ENCODE results near the gene IMPDH2.

IMPDH2 gene

GRCh38 chr3:48984663-48985062 is 44.5 kb downstream of the IMPDH2 start:
- peaks cover 30% of the 10 kb centered on the region for H3K36me3 Mint-ChIP-seq
- no peak for ATAC-seq
- H3K4me1 Mint-ChIP-seq: peaks cover 17% of the 10 kb centered on the region
- H3K27me3 Mint-ChIP-seq: no peaks in the 10 kb centered on the region
- H3K4me3 Mint-ChIP-seq: no peak overlapping the region
- no peaks in the 10 kb centered on the region for H3K9me3 Mint-ChIP-seq
- no peak overlapping the region for H3K27ac Mint-ChIP-seq

GRCh38 chr3:48983096-48983495 is 46.1 kb downstream of the IMPDH2 start:
- Mint-ChIP-seq H3K36me3 (peaks cover 38% of the 10 kb centered on the region), H3K27me3 (no peaks in the 10 kb centered on the region), H3K9me3 (no peaks in the 10 kb centered on the region), H3K4me3 (no peak overlapping the region), H3K4me1 (peaks cover 5% of the 10 kb centered on the region), H3K27ac (peak overlapping the region; percentile 61)
- no peak for ATAC-seq

GRCh38 chr3:48982686-48983085 is 46.5 kb downstream of the IMPDH2 start:
- H3K9me3 Mint-ChIP-seq: no peaks in the 10 kb centered on the region
- no peak for ATAC-seq
- H3K4me1 Mint-ChIP-seq: peaks cover 1% of the 10 kb centered on the region
- no peak overlapping the region for H3K4me3 Mint-ChIP-seq
- H3K27me3 Mint-ChIP-seq: no peaks in the 10 kb centered on the region
- H3K36me3 Mint-ChIP-seq: peaks cover 42% of the 10 kb centered on the region
- peak overlapping the region; percentile 61 for H3K27ac Mint-ChIP-seq

GRCh38 chr3:48982016-48982415 is 47.2 kb downstream of the IMPDH2 start:
- no peak overlapping the region for H3K4me3 Mint-ChIP-seq
- H3K27me3 Mint-ChIP-seq: no peaks in the 10 kb centered on the region
- no peak for ATAC-seq
- H3K27ac Mint-ChIP-seq: peak overlapping the region; percentile 61
- H3K4me1 Mint-ChIP-seq: no peaks in the 10 kb centered on the region
- H3K36me3 Mint-ChIP-seq: peaks cover 42% of the 10 kb centered on the region
- H3K9me3 Mint-ChIP-seq: no peaks in the 10 kb centered on the region

- no peaks in the 10 kb centered on the region for H3K9me3 Mint-ChIP-seq
- H3K36me3 Mint-ChIP-seq: peaks cover 53% of the 10 kb centered on the region
- H3K27me3 Mint-ChIP-seq: no peaks in the 10 kb centered on the region
- ATAC-seq: no peak
- no peaks in the 10 kb centered on the region for H3K4me1 Mint-ChIP-seq
- no peak overlapping the region for H3K27ac Mint-ChIP-seq
- no peak overlapping the region for H3K4me3 Mint-ChIP-seq
Measured at GRCh38 chr3:48980295-48980694, 48.9 kb downstream of the IMPDH2 start.

- ATAC-seq: no peak
- Mint-ChIP-seq H3K27me3 (no peaks in the 10 kb centered on the region), H3K27ac (no peak overlapping the region), H3K9me3 (no peaks in the 10 kb centered on the region), H3K36me3 (peaks cover 61% of the 10 kb centered on the region), H3K4me1 (no peaks in the 10 kb centered on the region), H3K4me3 (no peak overlapping the region)
Measured at GRCh38 chr3:48979451-48979850, 49.7 kb downstream of the IMPDH2 start.

Data from stimulated activated memory B cell treated with anti-CD40 and anti-IgM and Interleukin-4, amounts not matched to agents 10 μg/mL and 1 μg/mL and 100 μg/mL, for 72 hours (primary cell).